ENCODE data around the gene GPX3. TPM values are rescaled to one million over a fixed set of nuclear protein-coding genes. Genes with fewer than 3 reads are reported as not detected.

Gene GPX3
- total and polyA plus RNA-seq, 9 of the 15 experiments (the other 6 are each of a cell fraction or from before 2014, with no cell fraction given) = 0.25 to 0.86 TPM; not detected in 7

DNA sequence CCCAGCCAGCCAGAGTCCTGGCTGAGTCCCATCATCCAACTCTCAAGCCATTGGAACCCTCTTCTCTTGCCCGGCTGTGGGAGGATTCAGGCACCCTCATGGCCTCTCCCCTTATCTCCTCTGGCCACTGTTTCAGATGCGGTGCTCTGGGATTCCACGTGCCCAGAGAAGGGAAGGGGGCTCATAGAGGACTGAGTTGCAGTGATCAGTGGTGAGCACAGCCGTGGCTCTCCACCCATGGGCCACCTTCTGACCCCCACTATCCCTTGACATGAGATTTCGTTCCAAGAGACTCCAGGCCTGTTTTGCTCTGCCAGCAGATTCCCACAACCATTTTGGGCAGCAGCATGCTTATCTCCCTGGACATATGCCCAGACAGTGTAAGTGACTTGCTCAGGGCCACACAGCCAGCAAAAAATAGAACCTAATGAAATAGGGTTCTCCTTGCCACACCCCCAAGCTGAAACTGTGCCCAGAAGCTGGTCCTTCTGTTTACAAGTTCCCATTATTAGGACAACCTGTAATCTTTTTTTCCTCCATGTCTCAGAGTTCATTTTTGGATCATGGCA lies 2.7 kb downstream of the GPX3 start (continued):
- TF ChIP-seq PHF21A (IDR thresholded peaks at IDR 0.05; ENCODE audit: borderline replicate concordance, low read depth) = no peak
- TF ChIP-seq ATF1 (CRISPR knock-in tag; IDR thresholded peaks at IDR 0.05) = no peak
- 0 out of 2 replicates have a peak, but pooled peaks have one; percentile 2 for TF ChIP-seq ATF1 (tag; IDR thresholded peaks at IDR 0.05)
- TF ChIP-seq ERF (CRISPR knock-in tag; IDR thresholded peaks at IDR 0.05) = 0 out of 2 replicates have a peak, but pooled peaks have one; percentile 54
- TF ChIP-seq EHMT2 (IDR thresholded peaks at IDR 0.05) = peak; percentile 54; the same call in 1 of the 2 replicates
- no peak for TF ChIP-seq KAT8 (IDR thresholded peaks at IDR 0.05; ENCODE audit: low read depth)
- no peak for TF ChIP-seq ZNF24 (IDR thresholded peaks at IDR 0.05)
- no peak for TF ChIP-seq FIP1L1 (IDR thresholded peaks at IDR 0.05; ENCODE audit: low read depth, low read length, poor library complexity, severe bottlenecking)
- peak; percentile 53 for TF ChIP-seq GATA2 (CRISPR knock-in tag; IDR thresholded peaks at IDR 0.05)
- TF ChIP-seq, protein P1, sequence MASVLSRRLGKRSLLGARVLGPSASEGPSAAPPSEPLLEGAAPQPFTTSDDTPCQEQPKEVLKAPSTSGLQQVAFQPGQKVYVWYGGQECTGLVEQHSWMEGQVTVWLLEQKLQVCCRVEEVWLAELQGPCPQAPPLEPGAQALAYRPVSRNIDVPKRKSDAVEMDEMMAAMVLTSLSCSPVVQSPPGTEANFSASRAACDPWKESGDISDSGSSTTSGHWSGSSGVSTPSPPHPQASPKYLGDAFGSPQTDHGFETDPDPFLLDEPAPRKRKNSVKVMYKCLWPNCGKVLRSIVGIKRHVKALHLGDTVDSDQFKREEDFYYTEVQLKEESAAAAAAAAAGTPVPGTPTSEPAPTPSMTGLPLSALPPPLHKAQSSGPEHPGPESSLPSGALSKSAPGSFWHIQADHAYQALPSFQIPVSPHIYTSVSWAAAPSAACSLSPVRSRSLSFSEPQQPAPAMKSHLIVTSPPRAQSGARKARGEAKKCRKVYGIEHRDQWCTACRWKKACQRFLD (CRISPR knock-in tag; IDR thresholded peaks at IDR 0.05) = peak; percentile 95
- peak; percentile 50; the same call in 1 of the 2 replicates for TF ChIP-seq SMARCE1 (IDR thresholded peaks at IDR 0.05)
- peak; percentile 79 to 85 for TF ChIP-seq MNT (conservative IDR thresholded peaks at IDR 0.05)
- TF ChIP-seq TAL1 (IDR thresholded peaks at IDR 0.05) = peak; percentile 56
- TF ChIP-seq MYC (IDR thresholded peaks at IDR 0.05; ENCODE audit: low read depth, low read length) = peak; percentile 72; the same call in 1 of the 2 replicates
- TF ChIP-seq MYC (CRISPR knock-in tag; IDR thresholded peaks at IDR 0.05; ENCODE audit: borderline replicate concordance, low read depth) = no peak; the same call in 1 of the 2 replicates
- TF ChIP-seq MAFF (IDR thresholded peaks at IDR 0.05; ENCODE audit: low read length) = 0 out of 2 replicates have a peak, but pooled peaks have one; percentile 9
- TF ChIP-seq, protein P2, sequence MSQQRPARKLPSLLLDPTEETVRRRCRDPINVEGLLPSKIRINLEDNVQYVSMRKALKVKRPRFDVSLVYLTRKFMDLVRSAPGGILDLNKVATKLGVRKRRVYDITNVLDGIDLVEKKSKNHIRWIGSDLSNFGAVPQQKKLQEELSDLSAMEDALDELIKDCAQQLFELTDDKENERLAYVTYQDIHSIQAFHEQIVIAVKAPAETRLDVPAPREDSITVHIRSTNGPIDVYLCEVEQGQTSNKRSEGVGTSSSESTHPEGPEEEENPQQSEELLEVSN (IDR thresholded peaks at IDR 0.05; ENCODE audit: borderline replicate concordance in 1 of 2, extremely low read depth in 1 of 2, insufficient read depth in 1 of 2, insufficient read length in 1 of 2, low read depth in 1 of 2, low read length in 1 of 2, poor library complexity in 1 of 2, severe bottlenecking in 1 of 2) = peak in 1 of 2 experiments; percentile 40
- TF ChIP-seq, protein P3, sequence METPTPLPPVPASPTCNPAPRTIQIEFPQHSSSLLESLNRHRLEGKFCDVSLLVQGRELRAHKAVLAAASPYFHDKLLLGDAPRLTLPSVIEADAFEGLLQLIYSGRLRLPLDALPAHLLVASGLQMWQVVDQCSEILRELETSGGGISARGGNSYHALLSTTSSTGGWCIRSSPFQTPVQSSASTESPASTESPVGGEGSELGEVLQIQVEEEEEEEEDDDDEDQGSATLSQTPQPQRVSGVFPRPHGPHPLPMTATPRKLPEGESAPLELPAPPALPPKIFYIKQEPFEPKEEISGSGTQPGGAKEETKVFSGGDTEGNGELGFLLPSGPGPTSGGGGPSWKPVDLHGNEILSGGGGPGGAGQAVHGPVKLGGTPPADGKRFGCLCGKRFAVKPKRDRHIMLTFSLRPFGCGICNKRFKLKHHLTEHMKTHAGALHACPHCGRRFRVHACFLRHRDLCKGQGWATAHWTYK (CRISPR knock-in tag; IDR thresholded peaks at IDR 0.05) = 0 out of 2 replicates have a peak, but pooled peaks have one; percentile 27
- peak; percentile 25 for TF ChIP-seq ZFP36 (IDR thresholded peaks at IDR 0.05; ENCODE audit: low read depth, low read length, partially characterized antibody)
- TF ChIP-seq ZNF76 (CRISPR knock-in tag; IDR thresholded peaks at IDR 0.05; ENCODE audit: borderline replicate concordance) = no peak
- peak; percentile 22; the same call in 1 of the 2 replicates for TF ChIP-seq GATAD2B (IDR thresholded peaks at IDR 0.05; ENCODE audit: borderline replicate concordance)
- peak; percentile 52; the same call in 1 of the 2 replicates for TF ChIP-seq CXXC5 (CRISPR knock-in tag; IDR thresholded peaks at IDR 0.05)

Measured in K562 (cell line).